ENCODE data around the gene XXYLT1. TPM values are rescaled to one million over a fixed set of nuclear protein-coding genes. Genes with fewer than 3 reads are reported as not detected.
"Not testable (repeated sequence)": the region's sequence is repeated elsewhere in the genome, so short reads cannot be mapped to it uniquely, and the experiment has no call there.

Gene XXYLT1
- total RNA-seq, 1 donor from 2014 or later = 18.4 TPM

DNA sequence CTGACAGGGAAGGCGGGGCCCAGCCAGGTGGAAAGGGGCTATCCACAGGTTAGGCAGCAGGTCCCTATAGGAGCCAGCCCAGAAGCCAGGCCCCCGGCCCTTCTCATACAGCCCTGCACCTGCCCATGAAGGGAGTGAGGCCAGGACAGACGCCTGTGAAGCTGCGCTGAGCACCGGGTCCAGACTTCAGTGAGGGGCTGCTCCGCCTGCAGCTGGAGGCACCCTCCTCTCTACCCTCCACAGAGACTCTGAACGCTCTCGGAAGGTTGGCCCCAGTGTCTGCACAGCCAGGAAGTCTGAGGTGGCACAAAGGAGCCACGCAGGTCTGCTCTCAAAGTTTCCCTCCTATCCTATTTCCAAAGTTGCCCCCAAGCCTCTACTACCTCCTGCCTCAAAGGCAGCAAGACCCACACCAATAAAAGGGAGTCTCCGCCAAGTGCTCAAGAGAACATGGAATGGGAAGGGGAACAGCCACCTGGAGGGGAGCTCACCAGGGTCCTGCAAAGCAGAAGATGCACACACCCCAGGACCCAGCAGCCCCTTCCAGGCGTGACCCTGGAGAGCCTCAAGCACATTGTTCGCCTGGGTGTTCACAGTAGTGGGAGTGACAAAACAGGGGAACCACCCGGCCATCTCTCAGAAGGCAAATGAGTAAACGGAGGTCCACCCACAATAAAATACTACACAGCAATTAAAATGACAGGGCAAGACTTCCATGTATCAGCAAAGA, 19.5 kb downstream of the XXYLT1 start:
- DNase-seq (ENCODE audit: low read depth) = no peak

DNA sequence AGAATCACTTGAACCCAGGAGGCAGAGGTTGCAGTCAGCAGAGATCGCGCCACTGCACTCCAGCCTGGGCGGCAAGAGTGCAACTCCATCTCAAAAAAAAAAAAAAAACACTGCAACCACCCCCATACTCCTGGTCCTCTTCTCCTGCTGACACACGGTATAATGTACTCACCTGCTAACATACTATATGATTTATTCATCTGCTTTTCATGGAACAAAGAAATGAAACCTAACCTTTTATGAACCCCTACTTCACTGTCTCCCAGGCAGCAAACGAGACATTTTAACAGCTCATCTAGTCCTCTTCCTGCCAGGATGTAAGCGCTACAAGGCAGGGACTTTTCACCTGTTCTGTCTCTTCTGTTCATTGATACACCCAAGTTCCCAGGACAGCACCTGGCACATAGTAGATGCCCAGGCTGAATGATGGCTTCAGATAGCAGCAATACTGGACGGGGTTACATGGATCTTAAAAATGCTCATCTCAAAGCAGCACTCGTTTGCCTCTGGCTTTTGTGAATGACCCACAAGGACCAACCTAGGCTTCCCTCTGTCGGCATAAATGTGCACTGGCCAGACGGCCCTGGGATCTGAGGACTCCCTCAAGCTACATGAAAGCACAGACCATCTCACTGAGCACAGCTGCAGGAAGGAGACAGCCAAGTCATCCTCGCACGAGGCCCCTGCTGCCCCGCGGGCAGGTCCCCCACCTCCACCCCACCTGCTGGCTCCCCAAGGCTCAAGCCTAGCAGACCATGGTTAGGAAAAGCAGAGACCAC, 20.3 kb downstream of the XXYLT1 start:
- no peak for DNase-seq (ENCODE audit: low read depth)

DNA sequence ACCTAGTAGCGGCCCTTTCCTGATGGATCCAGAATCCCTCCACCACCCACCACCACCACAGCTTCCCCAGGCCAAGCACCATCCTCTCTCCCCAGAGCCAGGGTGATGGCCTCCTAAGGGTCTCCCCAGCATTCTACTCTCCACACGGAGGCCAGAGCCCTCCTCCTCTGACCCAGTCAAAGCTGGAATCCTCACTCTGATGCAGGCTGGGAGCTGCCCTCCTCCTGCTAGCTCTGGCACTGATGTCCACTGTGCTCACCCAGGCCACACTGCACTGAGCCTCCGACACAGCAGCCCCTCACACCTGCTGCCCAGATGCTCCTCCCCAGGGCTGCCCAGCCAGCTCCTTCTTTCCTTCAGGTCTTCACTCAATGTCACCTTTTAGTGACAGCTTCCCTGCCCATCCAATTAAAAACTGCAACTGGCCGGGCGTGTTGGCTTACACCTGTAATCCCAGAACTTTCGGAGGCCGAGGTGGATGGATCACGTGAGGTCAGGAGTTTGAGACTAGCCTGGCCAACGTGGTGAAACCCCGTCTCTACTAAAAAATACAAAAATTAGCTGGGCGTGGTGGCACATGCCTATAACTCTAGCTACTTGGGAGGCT, 21.0 kb downstream of the XXYLT1 start:
- no peak for DNase-seq (ENCODE audit: low read depth)

DNA sequence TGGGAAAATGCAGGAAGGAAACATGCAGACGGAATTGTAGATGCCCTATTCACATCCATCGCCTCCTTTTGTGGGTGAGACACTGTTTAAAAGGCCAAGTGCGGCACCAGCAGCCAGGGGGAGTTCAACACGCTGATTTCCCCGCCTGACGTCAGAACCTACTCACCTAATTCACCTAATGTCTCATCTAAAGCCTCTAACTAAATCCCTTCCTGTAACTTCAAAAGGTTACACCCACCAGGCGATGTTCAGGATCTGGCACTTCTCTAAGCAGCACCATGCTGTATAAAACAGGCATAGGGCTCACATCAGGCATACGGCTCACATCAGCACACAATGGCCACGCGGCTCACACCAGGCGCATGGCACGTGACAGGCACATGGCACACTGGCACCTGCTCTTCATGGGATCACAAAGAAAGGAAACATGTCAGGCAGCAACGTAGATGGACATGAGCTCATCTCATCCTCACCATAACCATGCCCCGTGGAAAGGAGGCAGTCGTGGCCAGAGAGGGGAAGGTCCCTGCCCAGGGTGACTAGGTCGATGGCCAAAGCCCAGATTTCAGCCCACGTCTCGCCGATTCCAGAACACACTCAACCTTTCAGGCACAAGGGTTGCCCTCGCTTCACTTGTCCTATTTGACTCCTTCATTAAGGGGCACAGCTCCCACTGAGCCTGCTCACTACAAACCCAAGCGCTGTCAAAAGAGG, 21.7 kb downstream of the XXYLT1 start:
- DNase-seq (ENCODE audit: low read depth) = no peak

DNA sequence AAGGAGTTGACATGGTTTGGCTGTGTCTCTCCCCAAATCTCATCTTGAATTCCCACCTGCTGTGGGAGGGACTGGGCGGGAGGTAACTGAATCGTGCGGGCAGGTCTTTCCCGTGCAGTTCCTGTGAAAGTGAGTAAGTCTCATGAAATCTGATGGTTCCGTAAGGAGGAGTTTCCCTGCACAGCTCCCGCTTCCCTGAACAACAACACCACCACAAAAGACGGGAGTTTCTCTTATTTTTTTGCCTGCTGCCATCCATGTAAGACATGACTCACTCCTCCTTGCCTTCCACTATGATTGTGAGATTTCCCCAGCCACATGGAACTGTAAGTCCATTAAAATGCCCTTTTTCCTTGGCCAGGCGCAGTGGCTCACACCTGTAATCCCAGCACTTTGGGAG, 22.7 kb downstream of the XXYLT1 start:
- no peak for DNase-seq (ENCODE audit: low read depth)

DNA sequence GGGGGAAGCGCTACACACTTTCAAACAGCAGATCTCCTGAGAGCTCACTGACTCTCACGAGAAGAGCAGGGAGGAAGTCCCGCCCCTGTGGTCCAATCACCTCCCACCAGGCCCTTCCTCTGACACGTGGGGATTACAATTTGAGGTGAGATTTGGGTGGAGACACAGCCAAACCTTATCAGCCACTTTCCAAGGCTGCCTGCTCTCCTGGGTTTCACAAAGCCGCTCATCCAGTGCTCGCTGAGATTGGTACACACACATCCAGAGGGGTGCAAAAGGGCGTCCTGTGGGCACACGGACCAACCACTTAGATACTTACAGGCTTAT, 23.1 kb downstream of the XXYLT1 start:
- DNase-seq (ENCODE audit: low read depth) = no peak

DNA sequence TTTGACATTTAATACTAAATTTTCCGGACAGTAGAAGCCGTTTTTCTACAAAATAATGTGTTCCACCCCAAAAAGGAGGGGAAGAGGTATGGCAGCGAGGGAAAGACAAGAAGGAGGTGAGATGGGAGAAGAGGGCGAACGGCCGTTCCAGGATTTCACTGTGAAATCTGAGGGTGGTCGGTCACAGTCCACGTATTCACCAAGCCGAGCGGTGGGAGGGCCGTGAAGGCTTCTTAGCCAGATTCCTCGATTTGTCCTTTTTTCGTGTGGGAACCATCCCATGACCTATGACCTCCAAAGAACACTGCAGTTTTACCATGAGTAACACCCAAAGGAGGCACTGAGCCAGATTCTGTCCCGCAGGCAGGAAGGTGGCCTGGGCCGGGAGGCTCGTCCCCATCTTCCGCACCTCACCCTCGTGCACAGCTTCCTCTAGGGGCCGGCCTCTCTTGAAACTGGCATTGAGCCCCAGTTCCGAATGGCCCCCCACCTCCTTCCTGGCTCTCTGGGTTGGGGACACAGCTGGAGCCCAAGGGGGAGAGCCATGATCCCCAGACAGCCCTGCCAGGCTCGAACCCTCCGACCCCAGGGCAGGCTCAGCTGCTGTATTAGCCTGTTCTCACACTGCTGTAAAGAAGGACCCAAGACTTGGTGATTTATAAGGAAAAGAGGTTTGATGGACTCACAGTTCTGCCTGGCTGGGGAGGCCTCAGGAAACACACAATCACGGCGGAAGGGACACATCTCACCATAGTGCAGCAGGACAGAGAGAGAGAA, 23.7 kb downstream of the XXYLT1 start:
- no peak for DNase-seq (ENCODE audit: low read depth)

DNA sequence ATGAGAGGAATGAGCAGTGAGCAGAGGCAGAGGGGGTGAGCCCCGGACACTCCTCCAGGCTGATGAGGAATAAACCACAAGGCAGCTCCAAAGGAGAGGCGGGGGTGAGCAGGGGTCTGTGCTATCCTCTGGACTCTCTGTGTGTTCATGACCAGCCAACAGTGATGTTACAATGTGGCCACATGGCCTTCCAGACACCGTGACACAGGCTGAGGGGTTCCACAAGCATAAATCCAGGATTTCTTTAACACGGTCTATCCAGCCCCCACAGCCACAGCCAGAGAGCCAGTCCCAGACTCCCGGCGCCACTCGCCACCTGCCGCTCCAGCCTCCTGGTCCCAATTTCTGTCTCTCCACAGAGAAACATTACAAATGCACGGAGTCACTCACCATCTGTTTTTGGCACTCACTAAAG, 24.4 kb downstream of the XXYLT1 start:
- DNase-seq (ENCODE audit: low read depth) = no peak

DNA sequence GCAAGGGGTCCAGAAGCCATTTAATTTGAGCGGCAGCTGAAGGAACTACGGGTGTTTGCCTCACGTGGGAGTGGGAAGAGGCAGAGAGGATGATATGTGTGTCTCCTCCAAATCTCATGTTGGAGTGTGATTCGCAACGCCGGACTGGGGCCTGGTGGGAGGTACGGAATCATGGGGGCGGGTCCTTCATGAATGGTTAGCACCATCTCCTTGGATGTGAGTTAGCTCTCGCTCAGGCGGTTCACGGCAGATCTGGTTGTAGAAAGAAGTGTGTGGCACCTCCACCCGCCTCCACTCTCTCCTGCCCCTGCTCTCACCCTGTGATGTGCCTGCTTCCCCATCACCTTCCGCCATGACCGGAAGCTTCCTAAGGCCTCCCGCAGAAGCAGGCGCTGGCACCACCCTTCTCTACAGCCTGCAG, 25.4 kb downstream of the XXYLT1 start:
- no peak for DNase-seq (ENCODE audit: low read depth)

DNA sequence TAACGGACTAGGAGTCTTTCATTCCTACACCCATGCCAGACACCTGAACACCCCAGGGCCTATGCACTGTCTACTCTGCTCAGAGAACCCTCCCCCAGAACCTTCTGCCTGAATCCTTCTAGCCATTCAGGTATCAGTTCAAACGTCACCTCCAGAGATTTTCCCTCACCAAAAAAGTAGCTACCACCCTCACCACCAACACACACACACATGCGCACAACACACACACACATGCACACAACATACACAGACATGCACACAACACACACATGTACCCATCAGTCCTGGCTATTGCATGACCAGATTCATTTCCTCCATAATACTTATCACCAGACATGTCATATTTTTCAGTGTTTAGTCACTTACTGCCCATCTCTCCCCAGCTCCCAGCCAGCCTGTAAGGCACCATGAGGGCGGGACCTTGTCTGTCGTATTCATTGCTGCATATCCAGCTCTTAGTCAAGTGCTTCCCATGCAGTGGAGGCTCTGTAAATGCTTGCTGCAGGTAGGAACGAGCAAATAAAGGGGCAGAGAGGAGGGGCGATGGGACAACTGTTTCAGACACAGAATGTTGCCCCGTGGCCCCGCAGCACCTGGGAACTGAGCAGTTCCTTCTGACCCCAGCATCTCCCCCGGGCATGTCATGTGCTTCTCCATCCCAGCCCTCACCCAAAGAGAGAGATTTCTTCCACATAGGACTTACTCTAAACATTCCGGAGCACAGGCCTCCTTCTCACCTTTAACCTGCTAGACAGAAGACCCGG, 29.2 kb downstream of the XXYLT1 start:
- DNase-seq (ENCODE audit: low read depth) = no peak

DNA sequence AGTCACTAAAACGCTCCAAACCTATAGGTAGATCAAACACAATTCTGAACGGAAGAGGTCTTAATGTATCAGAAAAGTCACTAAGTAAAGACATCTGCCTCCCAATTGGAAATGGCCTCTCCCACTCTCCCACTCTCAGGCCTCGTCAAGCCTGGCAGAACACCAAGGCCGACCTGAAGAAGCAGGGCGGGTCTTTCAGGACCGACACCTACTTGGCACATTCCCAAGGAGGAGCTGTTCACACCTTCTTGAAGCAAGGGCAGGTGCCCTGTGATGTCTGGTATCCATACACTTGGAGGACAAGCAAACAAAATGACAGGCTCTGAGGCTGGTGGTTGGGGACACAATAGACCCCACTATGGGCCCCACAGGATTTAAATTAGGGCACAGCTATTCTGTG, 30.0 kb downstream of the XXYLT1 start:
- DNase-seq (ENCODE audit: low read depth) = no peak

DNA sequence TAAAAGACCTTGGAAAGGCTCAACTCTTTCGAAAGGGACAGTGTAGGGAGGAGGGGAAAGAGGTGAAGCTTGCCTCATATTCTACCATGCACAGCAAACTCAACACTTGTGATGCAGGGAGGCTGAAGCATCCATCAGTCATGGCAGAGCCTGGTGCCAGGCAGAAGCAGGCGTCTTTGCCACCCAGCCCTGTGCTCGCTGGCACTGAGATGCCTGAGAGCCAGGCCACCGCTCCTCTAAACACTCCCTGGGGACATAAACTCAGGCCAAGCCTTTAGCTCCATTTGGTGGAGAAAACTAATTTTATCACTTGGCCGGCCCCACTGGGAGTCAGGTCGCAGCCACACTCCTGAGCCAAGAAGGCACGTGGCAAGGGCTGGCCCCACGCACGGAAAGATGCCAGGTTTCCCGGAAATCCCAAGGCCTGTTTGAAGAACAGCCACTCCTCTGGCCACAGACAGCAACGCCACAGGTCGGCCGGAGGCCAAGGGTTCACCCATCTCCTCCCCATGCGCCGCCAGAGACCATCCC, 30.7 kb downstream of the XXYLT1 start:
- DNase-seq (ENCODE audit: low read depth) = no peak

DNA sequence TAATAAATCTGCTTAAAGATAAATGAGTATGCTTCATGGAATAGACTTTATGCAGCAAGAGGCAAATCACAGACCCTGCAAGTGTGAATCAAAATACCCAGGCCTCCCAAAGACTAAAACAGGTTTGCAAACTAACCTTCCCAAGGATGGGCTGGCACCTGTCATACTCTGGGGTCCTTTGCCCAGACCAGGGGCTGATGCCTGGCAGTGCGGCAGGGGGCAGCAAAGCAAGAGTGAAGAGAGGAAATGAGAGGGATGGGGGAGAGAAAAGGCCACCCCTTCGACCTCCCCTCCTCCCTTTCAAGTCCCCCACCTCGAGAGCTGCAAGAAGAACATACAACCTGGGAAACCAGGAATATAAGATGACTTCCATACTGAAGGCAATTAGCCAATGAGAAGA, 31.8 kb downstream of the XXYLT1 start:
- no peak for DNase-seq (ENCODE audit: low read depth)

DNA sequence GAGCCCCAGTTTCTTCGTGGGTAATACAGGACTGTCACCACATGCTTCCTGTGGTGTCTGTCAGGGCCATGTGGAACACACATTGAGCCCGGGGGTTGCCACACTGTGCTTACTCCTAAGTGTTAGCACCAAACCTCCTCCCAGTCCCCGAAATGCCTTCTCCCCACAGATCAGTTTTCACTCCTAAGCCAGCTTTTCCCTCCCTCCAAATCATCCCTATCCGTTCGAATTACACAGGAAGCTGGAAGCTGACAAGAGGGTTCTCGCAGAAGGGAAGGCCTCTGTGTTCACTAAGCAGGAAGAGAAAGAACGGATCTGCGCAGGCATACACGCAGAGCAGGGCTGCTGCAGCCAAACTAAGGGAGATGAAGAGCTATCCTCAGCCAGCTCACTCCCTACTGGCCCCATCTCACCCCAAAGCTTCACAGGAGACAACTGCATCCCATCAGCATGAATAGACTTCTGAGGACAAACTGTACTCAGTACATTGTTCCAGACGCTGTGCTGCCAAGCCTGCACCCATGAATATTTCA, 32.3 kb downstream of the XXYLT1 start:
- no peak for DNase-seq (ENCODE audit: low read depth)

DNA sequence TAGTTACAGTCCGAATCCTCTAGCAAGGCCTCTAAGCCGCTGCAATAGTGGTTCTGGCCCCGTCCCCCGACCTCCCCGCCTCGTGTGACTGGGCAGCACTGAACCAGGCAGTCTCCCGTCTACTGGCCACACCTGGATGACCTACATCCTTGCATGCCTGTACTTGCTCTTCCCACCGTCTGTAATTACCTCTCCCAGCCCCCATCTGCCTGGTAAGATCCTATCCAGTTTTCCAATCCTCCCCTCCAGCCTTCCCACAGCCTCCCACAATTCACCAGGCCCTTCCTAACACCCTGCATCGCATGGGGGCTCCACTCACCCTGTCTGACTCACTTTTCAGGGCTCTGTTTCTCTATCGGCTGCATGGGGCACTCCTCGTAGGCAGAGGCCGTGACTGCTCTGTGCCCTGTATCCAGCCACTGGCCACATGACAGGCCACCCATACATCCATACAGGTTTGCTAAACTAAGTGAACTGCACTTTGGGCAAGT, 32.8 kb downstream of the XXYLT1 start:
- no peak for DNase-seq (ENCODE audit: low read depth)

DNA sequence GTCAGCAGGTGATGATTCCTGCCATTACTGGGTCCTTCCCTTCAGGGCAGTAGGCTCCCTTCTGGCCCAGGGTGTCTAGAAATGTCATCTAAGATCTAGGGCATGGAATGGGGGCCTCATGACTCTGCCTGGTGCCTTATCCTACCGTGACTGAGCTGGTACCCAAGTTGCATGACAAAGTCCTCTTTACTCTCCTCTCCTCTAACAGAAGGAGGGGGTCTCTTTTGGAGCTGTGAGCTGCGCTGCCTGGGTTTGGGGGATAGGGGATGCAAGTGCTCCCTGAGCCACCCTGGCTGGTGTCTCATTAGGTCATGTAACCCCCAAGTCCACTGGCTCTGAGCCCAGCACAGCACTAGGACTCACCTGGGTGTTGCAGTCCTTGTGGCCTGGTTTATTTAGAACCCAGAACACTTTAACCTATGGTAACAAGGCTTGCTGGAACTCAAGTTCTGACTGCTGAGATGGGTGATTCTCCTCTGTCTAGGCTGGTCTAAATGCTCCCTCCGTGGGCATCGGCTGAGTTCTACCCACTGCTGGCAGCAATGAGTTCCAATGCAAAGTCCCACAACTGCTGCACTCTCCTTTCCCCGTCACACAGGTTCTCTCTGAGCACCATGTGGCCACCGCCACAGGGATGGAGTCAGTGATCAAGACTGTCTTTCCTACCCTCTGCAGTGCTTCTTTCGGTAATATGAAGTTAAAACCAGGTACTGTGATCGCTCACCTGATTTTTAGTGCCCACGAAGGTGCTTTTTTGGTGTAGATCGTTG, 34.0 kb downstream of the XXYLT1 start:
- DNase-seq (ENCODE audit: low read depth) = no peak

DNA sequence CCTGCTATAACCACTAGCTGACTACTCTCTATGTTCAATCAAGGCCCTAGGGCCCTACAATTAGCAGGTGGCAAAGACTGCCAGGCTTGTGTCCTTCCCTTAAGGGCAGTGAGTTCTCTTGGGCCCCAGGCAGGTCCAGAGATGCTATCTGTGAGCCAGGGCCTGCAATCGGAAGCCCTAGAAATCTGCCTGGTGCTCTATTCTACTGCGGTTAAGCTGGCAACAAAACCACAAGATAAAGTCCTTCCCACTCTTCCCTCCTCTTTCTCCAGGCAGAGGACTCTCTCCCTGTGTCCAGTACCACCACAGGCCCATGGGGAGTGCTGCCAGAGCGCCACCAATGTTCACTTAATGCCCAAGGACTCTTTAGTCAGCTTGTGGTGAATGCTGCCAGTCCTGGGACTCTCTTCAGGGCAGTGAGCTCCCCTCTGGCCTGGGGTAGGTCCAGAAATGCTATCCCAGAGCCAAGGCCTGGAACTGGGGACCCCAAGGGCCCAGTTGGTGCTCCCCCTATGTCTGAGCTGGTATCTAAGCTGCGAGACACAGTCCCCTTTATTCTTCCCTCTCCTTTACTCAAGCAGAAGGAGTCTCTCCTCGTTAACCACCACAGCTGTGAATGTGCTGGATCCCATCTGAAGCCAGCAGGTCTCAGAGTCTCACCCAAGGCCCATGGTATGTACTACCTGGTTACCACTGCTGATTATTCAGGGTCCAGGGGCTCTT, 34.7 kb downstream of the XXYLT1 start:
- DNase-seq (ENCODE audit: low read depth) = no peak

DNA sequence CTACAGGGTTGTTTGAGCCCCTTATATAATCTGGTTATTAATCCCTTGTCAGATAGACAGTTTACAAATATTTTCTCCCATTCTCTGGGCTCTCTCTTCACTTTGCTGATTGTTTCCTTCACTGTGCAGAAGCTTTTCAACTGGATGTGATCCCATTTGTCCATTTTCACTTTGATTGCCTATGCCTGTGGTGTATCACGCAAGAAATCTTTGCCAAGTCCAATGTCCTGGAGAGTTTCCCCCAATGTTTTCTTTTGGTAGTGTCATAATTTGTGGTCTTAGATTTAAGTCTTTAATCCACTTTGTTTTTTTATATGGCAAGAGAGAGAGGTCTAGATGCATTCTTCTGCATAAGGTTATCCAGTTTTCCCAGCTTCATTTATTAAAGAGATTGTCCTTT, 40.7 kb downstream of the XXYLT1 start:
- no peak for DNase-seq (ENCODE audit: low read depth)

DNA sequence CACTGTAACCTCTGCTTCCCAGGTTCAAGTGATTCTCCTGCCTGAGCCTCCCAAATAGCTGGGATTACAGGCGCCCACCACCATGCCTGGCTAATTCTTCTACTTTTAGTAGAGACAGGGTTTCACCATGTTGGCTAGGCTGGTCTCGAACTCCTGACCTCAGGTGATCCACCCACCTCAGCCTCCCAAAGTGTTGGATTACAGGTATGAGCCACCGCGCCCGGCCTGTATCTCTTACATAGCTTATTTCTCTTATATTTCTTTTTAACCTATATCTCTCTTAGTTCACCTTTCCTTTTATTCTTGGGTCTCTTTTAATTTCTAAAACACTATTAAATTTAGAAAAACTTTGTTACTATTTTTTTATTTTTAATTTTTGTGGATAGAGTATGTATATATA, 42.1 kb downstream of the XXYLT1 start:
- not testable (repeated sequence) for DNase-seq (ENCODE audit: low read depth)

Measured in renal cortical epithelial cell (primary cell).